Trophoblast cell (in vitro differentiated cells and primary cell): Measurements from ENCODE around the gene TP73.

Source experiments
- DNase-seq, 2 donors: peaks; one replicate each; pipeline ENCODE4 v3.0.0-alpha.2; 2016
- H2AFZ ChIP-seq: 2 replicates; pipeline ENCODE4 v1.6.1; 2013; ENCODE audit warnings: low read length, moderate library complexity, mild to moderate bottlenecking; ENCODE audit not compliant: insufficient read depth, poor library complexity
- H2AK5ac ChIP-seq: 2 replicates; pipeline ENCODE4 v1.6.1; 2013; ENCODE audit warnings: mild to moderate bottlenecking, low read length
- H2BK120ac ChIP-seq: 2 replicates; pipeline ENCODE4 v1.6.1; 2013; ENCODE audit warnings: low read length, mild to moderate bottlenecking, moderate library complexity; ENCODE audit not compliant: insufficient read depth, poor library complexity
- H2BK12ac ChIP-seq: 2 replicates; pipeline ENCODE4 v1.6.1; 2013; ENCODE audit warnings: mild to moderate bottlenecking, low read length, moderate library complexity
- H2BK5ac ChIP-seq: 2 replicates; pipeline ENCODE4 v1.6.1; 2013; ENCODE audit warnings: low read length, low read depth, moderate library complexity, mild to moderate bottlenecking; ENCODE audit not compliant: poor library complexity
- H3K14ac ChIP-seq: 2 replicates; pipeline ENCODE4 v1.6.1; 2013; ENCODE audit warnings: mild to moderate bottlenecking, low read length
- H3K18ac ChIP-seq: 2 replicates; pipeline ENCODE4 v1.6.1; 2013; ENCODE audit warnings: mild to moderate bottlenecking, low read length
- H3K23ac ChIP-seq: 2 replicates; pipeline ENCODE4 v1.6.1; 2013; ENCODE audit warnings: low read length
- H3K27ac ChIP-seq: 2 replicates; pipeline ENCODE4 v1.5.1; 2013; ENCODE audit warnings: low read depth, mild to moderate bottlenecking, inconsistent platforms, low read length, moderate library complexity
- H3K27me3 ChIP-seq: 2 replicates; pipeline ENCODE4 v1.6.1; 2013; ENCODE audit warnings: inconsistent platforms, mild to moderate bottlenecking, low read length, moderate library complexity; ENCODE audit not compliant: insufficient read depth
- H3K36me3 ChIP-seq, 2 experiments: 1 replicate in 1 of 2; 2 replicates in 1 of 2; pipeline ENCODE4 v1.6.1; 2013; ENCODE audit warnings: low read length in 2 of 2, mild to moderate bottlenecking in 2 of 2, moderate library complexity in 1 of 2; ENCODE audit not compliant: insufficient read depth in 2 of 2, control insufficient read depth in 1 of 2
- H3K4ac ChIP-seq: 2 replicates; pipeline ENCODE4 v1.6.1; 2013; ENCODE audit warnings: low read depth, mild to moderate bottlenecking, low read length, moderate library complexity
- H3K4me1 ChIP-seq, 2 experiments: 1 replicate in 1 of 2; 2 replicates in 1 of 2; pipeline ENCODE4 v1.6.1; 2013; ENCODE audit warnings: low read length in 2 of 2, mild to moderate bottlenecking in 2 of 2, moderate library complexity in 1 of 2; ENCODE audit not compliant: insufficient read depth in 2 of 2, control insufficient read depth in 1 of 2
- H3K4me2 ChIP-seq: 2 replicates; pipeline ENCODE4 v1.6.1; 2013; ENCODE audit warnings: inconsistent platforms, mild to moderate bottlenecking, low read length, moderate library complexity
- H3K4me3 ChIP-seq: 2 replicates; pipeline ENCODE4 v1.5.1; 2013; ENCODE audit warnings: mild to moderate bottlenecking, low read depth, low read length, inconsistent platforms
- H3K79me1 ChIP-seq: one replicate; pipeline ENCODE4 v1.6.1; 2013; ENCODE audit warnings: low read length
- H3K79me2 ChIP-seq: 2 replicates; pipeline ENCODE4 v1.6.1; 2013; ENCODE audit warnings: low read length, mild to moderate bottlenecking; ENCODE audit not compliant: control insufficient read depth, insufficient read depth, poor library complexity
- H3K9ac ChIP-seq: 2 replicates; pipeline ENCODE4 v1.6.1; 2013; ENCODE audit warnings: mild to moderate bottlenecking, low read length
- H3K9me3 ChIP-seq: 2 replicates; pipeline ENCODE4 v1.6.1; 2013; ENCODE audit warnings: low read depth, mild to moderate bottlenecking, control low read depth, inconsistent platforms, low read length; ENCODE audit not compliant: insufficient read depth
- H4K12ac ChIP-seq: 2 replicates; pipeline ENCODE4 v1.6.1; 2013; ENCODE audit warnings: low read depth, mild to moderate bottlenecking, low read length, moderate library complexity
- H4K8ac ChIP-seq: 2 replicates; pipeline ENCODE4 v1.6.1; 2013; ENCODE audit warnings: low read depth, mild to moderate bottlenecking, low read length, moderate library complexity
- H4K91ac ChIP-seq: one replicate; pipeline ENCODE4 v1.6.1; 2013; ENCODE audit warnings: low read depth, mild to moderate bottlenecking, low read length, moderate library complexity
- WGBS: extraction: QIAGEN DNeasy Blood & Tissue Kit; methylation state at CpG from one replicate; pipeline ENCODE4 v1.1.7; 2013; ENCODE audit warnings: missing lambda C conversion rate; ENCODE audit not compliant: insufficient read length, insufficient coverage; ENCODE audit errors: extremely low coverage; 5-methylcytosine and 5-hydroxymethylcytosine counted together

The TP73 gene

DNA sequence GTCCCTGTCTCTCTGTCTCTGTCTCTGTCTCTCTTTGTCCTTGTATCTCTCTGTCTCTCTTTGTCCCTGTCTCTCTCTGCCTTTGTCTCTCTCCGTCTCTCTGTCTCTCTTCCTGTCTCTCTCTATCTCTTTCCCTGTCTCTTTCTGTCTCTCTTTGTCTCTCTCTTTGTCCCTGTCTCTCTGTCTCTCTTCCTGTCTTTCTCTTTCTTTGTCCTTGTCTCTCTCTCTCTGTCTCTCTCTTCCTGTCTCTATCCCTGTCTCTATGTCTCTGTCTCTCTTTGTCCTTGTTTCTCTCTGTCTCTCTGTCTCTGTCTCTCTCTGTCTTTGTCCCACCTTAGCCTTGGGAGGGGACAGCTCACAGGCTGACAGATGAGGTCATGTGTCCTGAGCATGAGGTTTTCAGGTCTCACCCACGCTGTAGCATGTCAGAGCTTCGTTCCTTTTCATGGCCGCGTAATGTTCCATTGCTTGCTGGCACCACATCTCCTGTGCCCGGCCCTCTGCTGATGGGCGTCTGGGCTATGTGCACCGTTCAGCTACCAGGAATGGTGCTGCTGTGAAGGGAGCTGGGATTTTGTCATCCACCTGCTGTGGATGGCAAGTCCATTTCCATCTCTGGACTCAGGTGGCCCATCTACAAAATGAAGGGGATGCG lies 27.6 kb downstream of the TP73 start:
- Histone ChIP-seq H3K4me3 (no peak overlapping the region), H2AK5ac (no peak overlapping the region), H4K12ac (no peak overlapping the region), H4K8ac (no peak overlapping the region), H2BK5ac (no peak overlapping the region), H3K4me1 (peaks cover 10 to 11% of the 10 kb centered on the region in 2 experiments), H4K91ac (no peak overlapping the region), H2BK120ac (no peak overlapping the region), H3K4ac (no peak overlapping the region), H3K9me3 (peaks cover 5% of the 10 kb centered on the region), H3K27me3 (no peaks in the 10 kb centered on the region), H2BK12ac (no peak overlapping the region), H3K36me3 (no peaks in the 10 kb centered on the region), H3K9ac (no peak overlapping the region), H3K23ac (no peak overlapping the region), H3K79me2 (no peaks in the 10 kb centered on the region), H3K14ac (no peak overlapping the region), H3K27ac (no peak overlapping the region), H3K18ac (no peak overlapping the region), H2AFZ (no peak overlapping the region), H3K4me2 (no peak overlapping the region), H3K79me1 (no peaks in the 10 kb centered on the region)
- WGBS: no CpG with 5 or more reads among the region's 9 CpGs
- no peak for DNase-seq

DNA sequence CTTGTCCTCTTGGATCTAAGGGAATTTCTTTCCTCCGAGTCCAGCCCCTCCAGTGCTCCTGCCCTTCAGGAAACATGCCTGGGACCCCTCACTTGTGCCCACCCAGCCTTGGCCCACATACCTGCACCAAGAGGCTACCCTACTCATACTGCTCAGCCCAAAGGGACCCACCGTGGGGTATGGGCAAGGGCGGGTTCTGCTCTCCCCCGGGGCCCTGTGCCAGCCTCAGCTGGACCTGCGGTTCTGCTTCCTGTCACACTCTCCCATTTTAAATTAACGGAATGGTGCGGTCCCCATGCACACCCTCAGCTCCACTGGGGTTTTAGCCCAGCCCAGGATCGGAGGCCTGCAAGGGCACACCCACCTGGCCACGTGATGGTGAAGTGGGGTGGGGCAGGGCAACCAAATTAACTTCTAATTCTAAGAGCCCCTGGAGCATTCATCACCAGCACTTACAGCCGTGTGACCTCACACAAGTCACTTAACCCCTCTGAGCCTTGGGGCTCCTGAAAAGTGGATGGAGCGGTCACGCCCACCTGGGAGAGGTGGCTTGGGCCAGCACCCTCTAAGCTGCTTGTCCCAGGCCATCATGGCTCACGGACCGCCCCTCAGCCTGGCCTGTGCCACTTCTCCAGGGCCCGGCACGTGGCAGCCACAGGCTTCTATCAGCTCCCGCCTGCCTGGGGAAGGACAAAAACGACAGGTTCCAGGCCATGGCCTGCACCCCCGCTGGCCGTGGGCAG lies 28.3 kb downstream of the TP73 start:
- no peak for DNase-seq
- H3K4me2 ChIP-seq: no peak overlapping the region
- H3K23ac ChIP-seq: no peak overlapping the region
- H3K79me1 ChIP-seq: no peaks in the 10 kb centered on the region
- H2BK5ac ChIP-seq: no peak overlapping the region
- no peak overlapping the region for H3K27ac ChIP-seq
- H4K91ac ChIP-seq: peak overlapping the region; percentile 83
- no CpG with 5 or more reads among the region's 20 CpGs for WGBS
- H3K9ac ChIP-seq: no peak overlapping the region
- H4K12ac ChIP-seq: no peak overlapping the region
- H2AK5ac ChIP-seq: no peak overlapping the region
- no peak overlapping the region for H3K14ac ChIP-seq
- H3K36me3 ChIP-seq: no peaks in the 10 kb centered on the region
- H4K8ac ChIP-seq: peak overlapping the region; percentile 20
- H3K4me1 ChIP-seq: peaks cover 10 to 11% of the 10 kb centered on the region in 2 experiments
- H2BK120ac ChIP-seq: no peak overlapping the region
- H3K4ac ChIP-seq: no peak overlapping the region
- no peak overlapping the region for H2AFZ ChIP-seq
- H3K4me3 ChIP-seq: no peak overlapping the region
- no peaks in the 10 kb centered on the region for H3K27me3 ChIP-seq
- peaks cover 5% of the 10 kb centered on the region for H3K9me3 ChIP-seq
- H3K18ac ChIP-seq: no peak overlapping the region
- H3K79me2 ChIP-seq: no peaks in the 10 kb centered on the region
- no peak overlapping the region for H2BK12ac ChIP-seq

DNA sequence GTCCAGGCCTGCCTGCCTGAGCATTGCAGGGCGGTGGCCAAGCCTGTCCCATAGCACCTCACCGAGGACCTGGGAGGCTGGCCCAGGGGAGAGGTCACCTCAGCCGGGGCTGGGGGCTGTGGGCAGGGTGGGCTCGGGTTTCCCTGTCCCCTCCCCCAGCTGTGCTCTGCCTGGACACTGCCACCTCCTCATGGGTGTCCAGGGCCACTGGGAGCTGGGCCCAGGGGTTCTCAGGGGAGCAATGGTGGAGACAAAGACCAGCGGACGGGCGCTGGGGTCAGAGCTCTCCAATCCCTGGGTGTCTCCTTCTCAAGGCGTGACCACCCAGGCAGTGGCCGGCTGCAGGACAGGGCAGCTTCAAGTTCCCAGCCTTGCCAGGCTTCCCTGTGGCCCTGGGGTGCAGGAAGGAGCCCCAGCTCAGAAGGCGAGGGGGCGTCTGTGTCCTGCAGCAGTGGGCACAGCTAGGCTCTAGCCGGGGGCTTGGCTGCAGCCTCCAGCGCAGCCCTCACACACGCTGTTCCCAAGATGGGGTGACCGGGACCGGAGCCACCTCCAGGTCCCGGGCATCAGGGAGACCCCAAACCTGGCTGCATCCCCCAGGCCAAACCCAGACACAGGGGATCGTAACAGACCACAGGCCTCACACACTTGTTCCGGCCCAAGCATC lies 29.0 kb downstream of the TP73 start:
- DNase-seq: no peak
- WGBS: no CpG with 5 or more reads among the region's 19 CpGs
- H3K36me3 ChIP-seq: no peaks in the 10 kb centered on the region
- H2BK5ac ChIP-seq: no peak overlapping the region
- peak overlapping the region; percentile 34 for H2BK120ac ChIP-seq
- H2AK5ac ChIP-seq: peak overlapping the region; percentile 26
- H3K4me1 ChIP-seq: peaks cover 10 to 11% of the 10 kb centered on the region in 2 experiments
- H3K4me2 ChIP-seq: no peak overlapping the region
- H3K79me1 ChIP-seq: no peaks in the 10 kb centered on the region
- H4K8ac ChIP-seq: no peak overlapping the region
- H3K14ac ChIP-seq: peak overlapping the region; percentile 37
- peaks cover 5% of the 10 kb centered on the region for H3K9me3 ChIP-seq
- H3K27ac ChIP-seq: no peak overlapping the region
- H3K79me2 ChIP-seq: no peaks in the 10 kb centered on the region
- H3K23ac ChIP-seq: no peak overlapping the region
- H3K4me3 ChIP-seq: no peak overlapping the region
- H4K91ac ChIP-seq: peak overlapping the region; percentile 83
- H2AFZ ChIP-seq: peak overlapping the region; percentile 30
- no peak overlapping the region for H3K9ac ChIP-seq
- H2BK12ac ChIP-seq: no peak overlapping the region
- H3K18ac ChIP-seq: no peak overlapping the region
- H4K12ac ChIP-seq: no peak overlapping the region
- peak overlapping the region; percentile 15 for H3K4ac ChIP-seq
- no peaks in the 10 kb centered on the region for H3K27me3 ChIP-seq

DNA sequence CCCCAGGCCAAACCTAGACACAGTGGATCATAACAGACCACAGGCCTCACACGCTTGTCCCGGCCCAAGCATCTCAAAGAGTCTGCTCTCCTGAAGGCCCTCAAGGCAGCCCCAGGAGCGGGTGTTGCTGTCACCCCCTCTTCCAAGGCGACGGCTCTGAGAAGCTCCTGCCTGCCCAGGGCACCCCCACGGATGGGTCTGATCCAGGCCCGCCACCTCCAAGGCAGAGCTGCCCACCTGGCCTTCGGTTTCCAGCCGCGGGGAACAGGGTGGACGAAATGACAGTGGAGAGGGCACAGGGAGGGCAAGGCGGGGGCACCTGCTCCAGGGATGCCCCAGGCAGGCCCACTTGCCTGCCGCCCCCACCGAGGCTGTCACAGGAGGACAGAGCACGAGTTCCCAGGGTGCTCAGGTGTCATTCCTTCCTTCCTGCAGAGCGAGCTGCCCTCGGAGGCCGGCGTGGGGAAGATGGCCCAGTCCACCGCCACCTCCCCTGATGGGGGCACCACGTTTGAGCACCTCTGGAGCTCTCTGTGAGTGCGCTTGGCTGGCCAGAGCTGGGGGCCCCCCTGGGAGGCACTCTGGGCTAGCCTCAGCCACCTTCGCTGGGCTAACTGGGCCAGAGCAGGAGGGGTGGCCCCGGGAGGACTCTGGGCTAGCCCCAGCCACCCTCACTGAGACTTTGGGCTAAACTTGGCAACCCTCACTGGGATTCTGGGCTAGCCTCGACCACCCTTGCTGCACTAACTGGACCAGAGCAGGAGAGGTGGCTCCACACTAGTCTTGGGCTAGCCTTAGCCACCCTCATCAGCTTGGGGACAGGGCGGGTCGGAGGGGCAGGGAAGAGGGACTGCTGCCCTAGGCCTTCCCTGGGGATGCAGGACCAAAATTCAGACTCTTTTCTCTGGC lies 29.8 kb downstream of the TP73 start:
- Histone ChIP-seq H3K9me3 (peaks cover 5% of the 10 kb centered on the region), H4K8ac (no peak overlapping the region), H3K14ac (no peak overlapping the region), H3K4me1 (peaks cover 10 to 11% of the 10 kb centered on the region in 2 experiments), H4K12ac (no peak overlapping the region), H3K79me2 (no peaks in the 10 kb centered on the region), H3K9ac (no peak overlapping the region), H3K27ac (no peak overlapping the region), H3K23ac (no peak overlapping the region), H2AFZ (no peak overlapping the region), H3K4me3 (no peak overlapping the region), H3K36me3 (no peaks in the 10 kb centered on the region), H3K4ac (no peak overlapping the region), H2BK12ac (no peak overlapping the region), H2AK5ac (no peak overlapping the region), H2BK5ac (no peak overlapping the region), H3K4me2 (no peak overlapping the region), H3K79me1 (no peaks in the 10 kb centered on the region), H4K91ac (no peak overlapping the region), H3K27me3 (no peaks in the 10 kb centered on the region), H3K18ac (no peak overlapping the region), H2BK120ac (no peak overlapping the region)
- WGBS: no CpG with 5 or more reads among the region's 27 CpGs
- no peak for DNase-seq
